HCT116 (cell line): ENCODE data around the gene LDB2.

Experiments
- EZH2 ChIP-seq: fragments of 200-600 bp; sonication (generic); IDR thresholded peaks from 2 replicates; pipeline ENCODE4 v1.6.1; 2017; ENCODE audit warnings: antibody characterized with exemption, mixed run types
- JUND ChIP-seq: IDR thresholded peaks from 2 replicates; pipeline ENCODE4 v1.6.1; 2012
- SIN3A ChIP-seq: IDR thresholded peaks from 2 replicates; pipeline ENCODE4 v1.6.1; 2012; ENCODE audit warnings: low read depth
- TF ChIP-seq, protein P1 (sequence below), 3 experiments: fragments of 200-600 bp in 1 of 3; sonication (generic) in 1 of 3; IDR thresholded peaks in 2 of 3; conservative IDR thresholded peaks in 1 of 3; 2 replicates each; pipeline ENCODE4 v1.5.1; 2012 to 2017; ENCODE audit warnings: low read depth in 2 of 3, low read length in 2 of 3, antibody characterized with exemption in 1 of 3, borderline replicate concordance in 1 of 3, control low read depth in 1 of 3, mild to moderate bottlenecking in 1 of 3, mixed read lengths in 1 of 3, mixed run types in 1 of 3, moderate library complexity in 1 of 3; ENCODE audit not compliant: insufficient read depth in 1 of 3

DNA sequence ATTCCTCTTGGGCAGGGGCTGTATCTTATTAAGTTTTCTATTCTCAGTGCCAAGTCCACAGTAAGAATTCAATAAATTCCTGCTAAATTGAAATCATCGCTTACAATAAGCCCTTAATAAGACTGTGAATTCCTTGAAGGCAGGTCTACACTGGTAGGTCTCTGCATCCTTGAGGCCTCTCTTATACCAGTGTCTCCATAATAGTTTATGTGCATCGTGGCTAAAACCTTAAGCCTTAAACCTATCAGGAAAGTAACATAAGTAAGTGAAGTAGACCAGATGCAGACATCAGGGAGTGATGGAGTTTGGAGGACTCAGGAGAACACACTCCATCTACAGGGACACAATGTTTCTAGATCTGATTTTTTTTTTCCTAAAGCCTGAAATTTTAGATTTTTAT, 240.3 kb downstream of the LDB2 start:
- TF ChIP-seq EZH2 (no peak), JUND (no peak), SIN3A (no peak)
- TF ChIP-seq, protein P1, sequence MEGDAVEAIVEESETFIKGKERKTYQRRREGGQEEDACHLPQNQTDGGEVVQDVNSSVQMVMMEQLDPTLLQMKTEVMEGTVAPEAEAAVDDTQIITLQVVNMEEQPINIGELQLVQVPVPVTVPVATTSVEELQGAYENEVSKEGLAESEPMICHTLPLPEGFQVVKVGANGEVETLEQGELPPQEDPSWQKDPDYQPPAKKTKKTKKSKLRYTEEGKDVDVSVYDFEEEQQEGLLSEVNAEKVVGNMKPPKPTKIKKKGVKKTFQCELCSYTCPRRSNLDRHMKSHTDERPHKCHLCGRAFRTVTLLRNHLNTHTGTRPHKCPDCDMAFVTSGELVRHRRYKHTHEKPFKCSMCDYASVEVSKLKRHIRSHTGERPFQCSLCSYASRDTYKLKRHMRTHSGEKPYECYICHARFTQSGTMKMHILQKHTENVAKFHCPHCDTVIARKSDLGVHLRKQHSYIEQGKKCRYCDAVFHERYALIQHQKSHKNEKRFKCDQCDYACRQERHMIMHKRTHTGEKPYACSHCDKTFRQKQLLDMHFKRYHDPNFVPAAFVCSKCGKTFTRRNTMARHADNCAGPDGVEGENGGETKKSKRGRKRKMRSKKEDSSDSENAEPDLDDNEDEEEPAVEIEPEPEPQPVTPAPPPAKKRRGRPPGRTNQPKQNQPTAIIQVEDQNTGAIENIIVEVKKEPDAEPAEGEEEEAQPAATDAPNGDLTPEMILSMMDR (IDR thresholded peaks at IDR 0.05 in 2 of 3, conservative IDR thresholded peaks at IDR 0.05 in 1 of 3; ENCODE audit: borderline replicate concordance in 1 of 3, insufficient read depth in 1 of 3, low read depth in 2 of 3, low read length in 2 of 3): no peak
